Mucosa of rectum (tissue), 2 donors: ENCODE results near the gene CENPU.

Source experiments
- H3K27ac ChIP-seq, 2 donors: one replicate each; pipeline ENCODE4 v1.7.0; 2013; ENCODE audit warnings: inconsistent platforms in 2 of 2, low read depth in 2 of 2, low read length in 2 of 2
- H3K27me3 ChIP-seq, 2 donors: one replicate each; pipeline ENCODE4 v1.7.0; 2013; ENCODE audit warnings: low read length in 2 of 2; ENCODE audit not compliant: control insufficient read depth in 2 of 2, insufficient read depth in 2 of 2
- H3K36me3 ChIP-seq, 2 donors: one replicate each; pipeline ENCODE4 v1.7.0; 2013; ENCODE audit warnings: low read length in 2 of 2; ENCODE audit not compliant: control insufficient read depth in 2 of 2, insufficient read depth in 2 of 2
- H3K4me1 ChIP-seq, 2 donors: one replicate each; pipeline ENCODE4 v1.7.0; 2013; ENCODE audit warnings: low read length in 2 of 2, mild to moderate bottlenecking in 1 of 2; ENCODE audit not compliant: control insufficient read depth in 2 of 2, insufficient read depth in 2 of 2
- H3K4me3 ChIP-seq, 2 donors: one replicate each; pipeline ENCODE4 v1.7.0; 2013; ENCODE audit warnings: low read length in 2 of 2
- H3K9ac ChIP-seq, 2 donors: one replicate each; pipeline ENCODE4 v1.7.0; 2013; ENCODE audit warnings: low read length in 2 of 2, low read depth in 1 of 2, mild to moderate bottlenecking in 1 of 2
- H3K9me3 ChIP-seq, 2 donors: one replicate each; pipeline ENCODE4 v1.7.0; 2013; ENCODE audit warnings: low read length in 2 of 2; ENCODE audit not compliant: control insufficient read depth in 2 of 2
- donor health status: healthy.
- donor health status: Normal muscosa, but diverticular disease.

CENPU gene

DNA sequence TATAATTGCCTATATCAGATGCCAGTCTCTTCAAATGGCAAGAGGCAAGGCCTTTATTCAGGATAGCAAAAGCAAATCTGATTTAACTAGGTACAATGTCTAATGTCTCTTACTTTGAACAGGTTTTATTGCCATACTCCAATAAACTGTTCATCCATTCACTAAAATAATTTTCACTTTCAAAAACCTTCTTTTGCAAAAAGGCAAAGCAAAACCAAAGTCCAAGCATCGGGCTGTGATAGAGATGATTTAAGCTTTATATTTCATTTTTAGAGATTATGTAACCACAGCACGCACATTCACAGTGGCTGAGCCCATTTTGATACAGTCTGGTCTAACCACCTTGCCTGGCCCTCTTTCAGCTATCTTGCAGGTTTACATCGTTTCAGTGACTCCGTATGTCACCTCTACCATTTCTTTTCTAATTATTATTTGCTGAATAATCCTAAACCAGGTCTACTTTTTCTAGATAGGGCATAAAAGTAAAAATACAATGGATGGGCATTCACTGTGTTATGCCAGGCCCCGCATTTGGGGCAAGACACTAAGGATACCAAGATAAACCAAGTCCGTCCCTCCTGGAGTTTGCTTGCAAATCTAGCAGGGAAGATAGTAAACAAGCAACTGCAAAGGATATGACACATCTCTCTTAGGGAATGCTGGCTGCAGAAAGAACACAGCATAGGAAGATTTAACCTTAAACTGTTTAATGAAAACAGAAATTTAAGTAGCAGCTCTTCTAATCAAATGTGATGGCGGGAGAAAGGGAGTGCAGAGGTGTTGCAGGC lies 86.4 kb downstream of the CENPU start:
- no peaks in the 10 kb centered on the region for H3K9me3 ChIP-seq
- no peaks in the 10 kb centered on the region for H3K27me3 ChIP-seq
- H3K9ac ChIP-seq: peak overlapping the region; percentile 86 to 97
- peaks cover 0 to 5% of the 10 kb centered on the region in 2 donors for H3K36me3 ChIP-seq
- H3K27ac ChIP-seq: peak overlapping the region; percentile 96 to 97
- H3K4me3 ChIP-seq: peak overlapping the region; percentile 70 to 95
- H3K4me1 ChIP-seq: peaks cover 31 to 38% of the 10 kb centered on the region in 2 donors

DNA sequence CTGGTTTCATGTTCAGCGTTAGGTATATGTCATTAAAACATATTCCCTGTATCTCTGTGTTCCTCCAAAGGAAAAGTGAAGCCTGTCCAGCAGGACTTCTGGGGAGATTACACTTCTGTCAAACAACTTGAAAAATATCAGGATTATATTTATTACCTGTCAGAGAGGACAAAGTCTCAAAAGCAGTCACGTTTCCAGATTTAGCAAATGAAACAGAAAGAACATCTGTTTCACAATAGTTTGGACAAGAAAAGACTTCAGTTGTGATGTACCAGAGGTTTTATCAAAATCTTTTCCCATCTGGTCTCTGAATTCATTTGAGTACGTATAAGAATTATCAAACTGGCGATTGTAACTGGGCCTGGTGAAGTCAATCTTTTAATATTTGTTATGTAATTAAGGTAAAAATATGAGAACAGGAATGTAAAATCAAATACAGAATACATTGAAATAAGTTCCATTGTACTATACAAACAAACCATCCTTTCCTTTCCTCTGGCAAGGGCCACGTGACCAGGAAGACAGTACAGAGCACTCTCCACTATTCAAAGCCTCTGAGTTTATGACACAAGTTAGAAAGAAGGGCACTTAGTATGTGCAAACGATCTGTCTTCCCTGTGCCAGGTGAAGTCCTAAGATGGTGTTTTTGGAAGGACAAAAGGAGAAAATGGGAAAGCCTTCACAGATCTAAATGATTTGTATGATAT lies 87.8 kb downstream of the CENPU start:
- H3K9me3 ChIP-seq: no peaks in the 10 kb centered on the region
- H3K4me1 ChIP-seq: peaks cover 31 to 38% of the 10 kb centered on the region in 2 donors
- H3K27ac ChIP-seq: peak overlapping the region; percentile 16 to 34
- peak overlapping the region in 1 of 2 donors; percentile 11 for H3K9ac ChIP-seq
- no peaks in the 10 kb centered on the region for H3K27me3 ChIP-seq
- peak overlapping the region in 1 of 2 donors; percentile 95 for H3K4me3 ChIP-seq
- peaks cover 0 to 5% of the 10 kb centered on the region in 2 donors for H3K36me3 ChIP-seq

DNA sequence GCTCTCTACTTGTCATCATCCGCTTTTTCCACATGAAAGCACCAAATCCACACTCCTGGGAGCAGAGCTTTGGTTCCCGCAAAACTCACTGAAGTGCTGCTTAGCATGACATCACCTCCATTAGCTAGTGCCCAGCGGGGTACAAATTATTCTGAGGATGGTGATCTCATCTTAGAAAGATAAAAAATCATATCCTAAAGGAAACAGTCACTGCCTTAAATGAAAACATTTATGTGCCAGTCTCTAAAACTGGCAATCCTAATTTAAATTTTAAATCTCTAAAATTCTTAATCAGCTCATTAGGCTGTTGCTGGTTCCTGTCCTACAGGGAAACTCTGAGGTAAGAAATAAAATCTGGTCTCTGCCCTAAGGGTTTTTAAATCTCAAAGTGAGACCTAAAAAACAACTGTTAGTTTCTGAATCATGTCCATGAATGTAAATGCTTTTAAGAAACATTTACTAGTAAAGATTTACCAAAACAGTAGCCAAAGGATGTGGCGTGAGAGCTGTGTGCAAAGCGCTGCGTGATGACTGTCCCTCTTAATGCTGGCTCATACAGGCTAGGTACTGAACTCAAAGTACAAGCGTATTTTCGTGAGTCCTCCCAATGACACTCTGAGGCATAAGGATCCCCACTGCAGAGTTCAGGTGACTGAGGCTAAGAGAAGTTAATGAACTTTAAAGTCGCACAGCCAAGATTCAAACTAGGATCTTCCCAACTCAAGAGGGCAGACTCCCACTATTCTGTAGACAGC lies 89.2 kb downstream of the CENPU start:
- Histone ChIP-seq H3K36me3 (peaks cover 4 to 9% of the 10 kb centered on the region in 2 donors), H3K27ac (no peak overlapping the region), H3K9me3 (no peaks in the 10 kb centered on the region), H3K27me3 (no peaks in the 10 kb centered on the region), H3K9ac (no peak overlapping the region), H3K4me1 (peaks cover 22 to 32% of the 10 kb centered on the region in 2 donors), H3K4me3 (no peak overlapping the region)
